ENCODE results near the gene MARS1.

- TF ChIP-seq POLR2A (IDR thresholded peaks at IDR 0.05) (no peak), CTCF (IDR thresholded peaks at IDR 0.05) (no peak)
Measured at GRCh38 chr12:57514720-57515407, 27.0 kb downstream of the MARS1 start.

Data from vagina (tissue), 2 donors.